DMS53 treated with DMSO at 0.1 percent for 48 hours (cell line): Measurements from ENCODE around the gene NAALADL2.

ENCODE experiments used
- DNase-seq: peaks from one replicate; lab custom pipeline; 2025; ENCODE audit not compliant: unreplicated experiment; lab: John Stamatoyannopoulos, UW

The NAALADL2 gene

DNA sequence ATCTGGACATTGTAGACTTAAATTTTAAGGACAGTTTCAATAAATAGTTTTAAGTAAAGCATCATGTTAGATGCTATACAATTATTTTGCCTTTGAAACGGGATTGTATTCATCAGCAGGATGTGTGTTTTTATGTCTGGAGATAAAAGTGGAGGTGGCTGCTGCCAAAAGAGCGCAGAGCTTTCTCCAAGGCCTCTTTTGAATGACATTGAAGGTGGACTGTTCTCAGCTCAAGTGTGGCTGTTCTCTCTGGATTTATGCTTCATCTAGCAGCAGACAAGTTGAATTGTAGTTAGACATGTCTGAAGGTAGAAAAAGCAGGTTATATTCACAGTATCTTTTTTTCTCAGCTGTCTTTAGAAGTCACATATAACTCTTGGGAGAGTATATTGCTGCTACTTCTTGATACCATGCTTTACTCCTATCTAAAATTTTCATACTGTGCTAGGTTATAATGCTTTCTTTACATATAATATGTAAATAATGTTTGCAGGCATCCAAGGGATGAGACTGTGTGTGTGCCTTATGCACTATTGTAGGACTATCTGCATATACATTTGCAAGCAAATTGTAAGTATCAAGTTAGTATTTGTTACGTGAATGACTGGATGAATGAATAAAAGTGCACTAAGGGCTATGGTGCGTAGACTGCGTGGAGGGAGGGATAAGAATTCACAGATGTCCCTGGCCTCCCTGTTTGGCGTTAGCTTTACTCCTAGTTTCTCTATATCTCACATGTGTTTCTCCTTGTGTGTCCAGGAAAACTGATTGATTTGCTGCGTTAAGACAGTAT lies 340.1 kb downstream of the NAALADL2 start:
- DNase-seq, result no peak

DNA sequence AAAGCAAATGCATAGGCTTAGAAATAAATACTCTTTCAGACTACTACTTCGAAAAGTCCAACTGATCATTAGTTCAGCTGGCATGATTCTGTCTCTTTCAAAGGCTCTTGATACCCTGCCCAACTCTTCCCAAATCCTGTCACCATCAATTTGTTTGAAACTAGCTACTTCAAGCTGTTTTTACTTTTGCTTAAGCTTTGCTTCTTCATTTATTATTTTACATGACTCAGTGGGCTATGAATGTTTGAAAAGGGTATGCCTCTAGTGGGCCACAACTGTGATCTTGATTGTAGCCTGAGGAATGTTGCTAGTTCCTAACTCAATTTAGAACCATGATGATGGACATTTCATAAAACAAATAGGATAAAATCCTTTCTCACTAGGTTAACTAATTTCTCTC lies 340.8 kb downstream of the NAALADL2 start:
- no peak for DNase-seq

DNA sequence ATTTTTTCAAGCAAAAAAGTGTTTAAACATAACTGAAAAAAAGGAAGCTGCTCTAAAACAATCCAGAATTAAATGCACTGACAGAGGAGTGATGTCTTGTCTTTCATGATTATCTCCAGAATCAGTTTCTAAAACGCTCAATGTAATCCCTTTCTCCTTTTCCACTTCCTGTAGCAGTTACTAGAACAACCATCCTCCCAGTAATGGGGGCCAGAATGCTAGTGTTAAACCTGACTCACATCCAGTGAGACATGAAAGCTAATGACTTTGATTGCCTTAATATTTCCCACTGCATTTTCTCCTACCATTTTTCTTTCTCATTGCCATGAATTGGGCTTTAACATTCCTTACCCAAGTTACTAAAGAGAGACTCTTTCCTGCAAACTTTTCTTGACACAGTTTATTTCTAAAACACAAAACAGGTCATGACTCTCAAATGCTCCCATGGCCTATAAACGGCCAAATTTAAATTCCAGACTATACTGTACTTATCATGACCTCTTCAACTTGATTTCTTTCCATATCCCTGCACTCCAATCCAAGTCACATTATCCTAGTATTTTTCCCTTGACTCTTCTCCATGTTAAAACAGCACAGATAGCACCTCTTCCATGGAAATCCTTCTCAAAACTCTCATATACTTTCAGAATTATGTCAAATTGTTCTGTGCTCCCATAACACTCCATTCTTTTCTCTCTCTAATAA lies 341.4 kb downstream of the NAALADL2 start:
- no peak for DNase-seq

DNA sequence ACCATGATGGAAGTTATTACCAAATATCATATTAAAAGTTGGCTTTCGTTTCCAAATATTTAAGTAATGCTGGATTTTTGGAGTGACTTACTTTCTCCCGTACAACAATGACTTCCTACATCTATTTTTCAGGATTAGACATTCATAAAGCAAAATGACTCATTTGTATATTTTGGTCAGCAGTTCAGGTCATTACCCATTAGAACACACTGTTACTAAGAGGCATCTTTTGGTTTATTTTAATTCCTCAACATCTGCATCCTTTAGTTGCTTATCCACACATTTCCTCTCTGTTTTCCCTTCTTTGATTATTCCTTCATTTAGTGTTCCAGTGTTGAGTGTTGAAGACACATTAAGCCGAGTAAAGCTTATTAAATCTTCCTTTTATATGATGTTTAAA lies 348.2 kb downstream of the NAALADL2 start:
- no peak for DNase-seq

DNA sequence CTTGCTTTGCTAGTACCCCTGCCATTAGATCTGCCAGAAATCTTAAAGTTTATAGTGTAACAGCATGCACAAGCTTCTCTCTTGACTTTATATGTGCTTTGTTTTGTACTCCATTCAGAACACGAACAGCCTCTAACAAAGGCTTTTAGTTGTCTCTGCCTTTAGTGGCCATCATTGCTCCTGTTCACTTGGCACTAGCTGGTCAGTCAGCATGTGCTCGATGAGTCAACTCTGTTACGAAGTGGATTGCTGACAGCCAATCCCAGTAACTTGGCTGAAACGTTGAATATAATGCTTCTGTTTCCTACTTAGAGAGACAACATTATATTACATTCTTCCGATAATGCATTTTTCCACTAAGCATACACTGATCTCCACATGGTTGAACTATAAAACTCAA lies 349.2 kb downstream of the NAALADL2 start:
- no peak for DNase-seq

DNA sequence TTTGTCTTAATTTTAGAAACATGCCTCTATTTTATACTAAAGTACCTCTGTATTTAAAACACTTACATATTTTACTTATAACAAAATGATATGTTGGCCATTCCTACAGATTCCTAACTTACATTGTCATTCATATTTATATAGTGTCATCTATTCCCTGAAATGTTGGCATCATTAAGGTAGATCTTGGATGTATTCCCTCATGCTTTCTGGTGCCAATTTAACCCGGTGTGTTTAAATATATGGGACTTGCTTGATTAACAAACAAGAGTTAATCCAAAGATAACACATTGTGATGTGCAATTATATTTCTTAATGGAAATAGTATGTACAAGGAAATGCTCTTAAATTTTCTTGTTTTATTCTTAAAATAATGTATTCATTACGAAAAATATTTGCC lies 352.3 kb downstream of the NAALADL2 start:
- DNase-seq, result no peak

DNA sequence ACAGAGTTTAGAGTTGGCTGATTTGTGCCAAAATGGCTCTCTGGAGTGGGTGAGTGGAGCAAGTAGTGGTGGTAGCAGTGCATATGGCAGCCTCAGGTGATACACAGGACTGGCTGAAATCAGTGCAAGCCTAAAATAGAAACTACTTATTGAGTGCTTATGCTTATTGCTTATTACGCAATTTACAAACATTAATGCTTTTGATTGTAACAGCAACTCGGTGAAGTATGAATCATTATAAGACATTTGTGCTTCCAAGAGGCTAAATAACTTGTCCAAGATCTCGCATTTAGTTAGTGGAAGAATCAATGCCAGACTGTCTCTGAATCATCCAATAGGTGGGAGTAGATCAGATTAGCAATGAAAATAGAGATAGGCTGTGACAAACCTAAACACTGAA lies 353.8 kb downstream of the NAALADL2 start:
- no peak for DNase-seq

DNA sequence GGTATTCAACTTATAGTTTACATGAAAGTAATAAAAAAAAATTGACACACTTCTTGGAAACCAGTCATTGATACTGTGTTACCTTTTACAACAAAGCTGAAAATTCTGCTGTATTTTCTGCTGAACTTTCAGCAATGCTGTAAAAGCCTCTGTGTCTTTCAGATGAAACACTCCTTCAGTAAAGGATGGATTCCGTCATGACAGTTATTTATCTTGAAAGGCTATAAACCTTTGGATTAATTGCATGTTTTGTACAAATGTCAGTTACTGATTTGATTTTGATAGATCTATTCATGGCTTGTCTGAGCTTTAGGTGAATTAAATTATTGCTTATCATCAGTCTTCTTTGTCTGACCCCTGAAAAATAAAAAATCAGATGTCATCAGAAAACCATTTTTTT lies 355.1 kb downstream of the NAALADL2 start:
- no peak for DNase-seq

DNA sequence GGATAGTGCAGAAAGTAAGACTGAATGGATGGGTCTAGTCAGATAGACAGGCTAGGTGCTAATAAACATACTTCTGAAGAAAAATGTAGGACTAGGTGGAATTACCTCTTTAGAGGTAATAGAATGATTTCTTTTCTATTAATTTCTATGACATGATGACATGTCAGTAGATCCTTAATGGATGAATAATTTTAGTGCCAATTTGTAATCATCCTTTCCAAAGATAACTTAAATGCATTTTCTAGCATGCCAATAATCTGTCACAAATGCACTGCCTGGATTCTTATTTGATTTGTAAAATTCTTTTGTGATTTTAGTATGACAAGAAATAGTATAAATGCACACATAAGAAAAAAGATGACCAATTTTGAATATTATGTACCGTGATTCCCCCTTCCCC lies 356.7 kb downstream of the NAALADL2 start:
- DNase-seq, result no peak

DNA sequence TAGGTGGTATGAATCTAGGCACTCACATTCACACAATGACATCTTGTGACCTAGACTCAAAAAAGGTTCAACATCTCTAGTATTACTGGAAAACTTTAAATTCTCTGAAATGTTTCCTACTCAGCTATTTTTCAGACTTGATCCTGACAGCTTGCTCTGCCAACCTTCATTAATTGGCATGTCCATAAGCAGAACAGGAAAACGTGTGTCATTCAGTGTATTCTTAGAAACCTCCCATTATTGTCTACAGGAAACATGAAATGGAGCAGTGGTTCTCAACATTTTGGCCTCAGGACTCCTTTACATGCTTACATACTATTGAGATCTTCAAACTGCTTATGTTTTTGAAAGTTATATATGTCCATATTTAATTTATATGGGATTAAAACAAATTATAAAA lies 363.2 kb downstream of the NAALADL2 start:
- DNase-seq, result no peak

DNA sequence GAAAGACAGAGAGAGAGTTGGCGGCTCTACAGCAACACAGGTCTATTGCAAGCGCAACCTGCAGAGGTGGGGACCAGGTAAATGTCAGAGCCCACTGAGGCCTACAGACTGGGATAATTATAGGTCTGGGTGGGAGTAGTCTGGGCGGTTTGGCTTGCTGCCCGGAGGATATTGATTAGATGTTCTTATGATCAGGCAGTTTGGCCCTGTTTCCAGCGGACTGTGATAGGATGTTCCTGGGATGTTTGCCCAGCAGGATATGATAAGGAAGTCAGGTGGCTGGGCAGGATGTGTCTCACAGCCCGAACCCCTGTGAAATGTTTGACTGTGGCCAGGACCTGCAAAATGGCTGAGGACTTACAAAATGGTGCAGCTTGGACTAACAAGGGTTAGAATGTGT lies 364.9 kb downstream of the NAALADL2 start:
- no peak for DNase-seq

DNA sequence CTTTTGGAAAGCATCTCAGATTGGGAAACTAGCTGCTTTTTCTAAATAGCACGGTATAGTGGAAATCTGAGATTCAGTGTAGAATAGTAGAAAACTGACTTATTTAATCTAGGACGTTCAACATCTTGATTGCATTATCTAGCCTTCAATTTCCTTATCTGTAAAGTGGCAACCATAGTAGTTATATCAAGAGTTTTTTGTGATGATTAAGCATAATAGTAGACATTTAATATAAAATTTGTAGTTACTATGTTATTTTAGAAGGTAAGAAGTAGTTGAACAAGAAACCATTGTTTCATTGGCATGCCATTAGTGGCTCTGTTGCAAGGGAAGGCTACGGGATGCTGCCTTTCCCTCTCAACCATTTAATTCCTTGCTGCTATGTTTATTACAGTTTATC lies 367.3 kb downstream of the NAALADL2 start:
- no peak for DNase-seq

DNA sequence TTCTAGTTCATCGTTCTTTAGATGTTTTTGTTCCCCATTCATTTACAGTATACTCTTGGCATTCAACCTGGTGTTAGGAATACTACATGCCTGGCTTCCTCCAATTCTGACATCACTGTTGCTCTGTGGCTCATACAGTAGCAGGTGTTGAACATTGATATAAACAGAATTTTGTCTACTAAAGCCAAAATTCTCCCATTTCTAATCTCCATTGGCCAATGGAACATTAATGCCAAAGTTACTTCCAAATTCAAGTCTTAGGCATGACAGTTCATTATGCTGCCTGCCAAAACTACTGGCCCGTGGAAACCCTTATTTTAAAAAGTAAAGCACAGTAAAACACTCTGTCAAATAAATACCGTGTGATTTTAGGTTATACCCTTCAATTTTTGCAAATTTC lies 368.0 kb downstream of the NAALADL2 start:
- DNase-seq, result no peak

DNA sequence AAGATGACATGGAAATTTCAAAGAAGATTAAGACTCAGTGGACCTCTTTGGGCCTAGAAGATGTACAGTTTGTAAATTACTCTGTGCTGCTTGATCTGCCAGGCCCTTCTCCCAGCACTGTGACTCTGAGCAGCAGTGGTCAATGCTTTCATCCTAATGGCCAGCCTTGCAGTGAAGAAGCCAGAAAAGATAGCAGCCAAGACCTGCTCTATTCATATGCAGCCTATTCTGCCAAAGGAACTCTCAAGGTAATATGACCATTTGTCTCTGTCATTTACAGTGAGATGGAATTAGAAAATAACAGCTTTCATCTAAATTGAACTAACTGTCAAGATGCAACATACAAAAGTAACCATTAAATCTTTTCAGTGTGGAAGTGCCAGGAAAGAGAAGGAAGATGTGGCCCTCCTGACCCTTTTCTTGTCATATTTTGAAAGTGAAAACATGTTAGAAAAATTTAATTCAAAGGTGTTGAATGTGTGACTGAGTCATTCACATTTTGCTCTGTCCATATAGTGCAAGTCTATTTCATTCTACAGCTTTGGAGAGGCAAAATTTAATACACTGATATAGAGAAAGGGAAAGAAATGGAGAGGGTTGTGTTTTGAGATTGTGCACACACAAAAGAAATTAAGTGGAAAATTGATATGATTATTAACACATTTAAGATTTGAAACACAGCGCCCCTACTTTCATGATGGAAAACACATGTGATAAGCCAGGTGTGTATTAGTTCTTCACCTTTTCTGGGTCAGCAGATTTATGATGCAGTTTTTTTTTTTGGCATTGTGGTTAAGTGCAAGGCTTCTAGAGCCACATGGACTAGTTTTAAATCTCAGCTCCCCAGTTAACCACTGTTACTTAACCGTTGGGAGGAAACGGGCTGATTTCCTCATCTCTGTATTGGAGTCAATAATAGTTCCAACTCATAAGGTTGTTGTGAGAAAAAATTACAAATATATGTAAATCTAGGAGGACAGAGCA lies 375.1 kb downstream of the NAALADL2 start:
- DNase-seq, result no peak

DNA sequence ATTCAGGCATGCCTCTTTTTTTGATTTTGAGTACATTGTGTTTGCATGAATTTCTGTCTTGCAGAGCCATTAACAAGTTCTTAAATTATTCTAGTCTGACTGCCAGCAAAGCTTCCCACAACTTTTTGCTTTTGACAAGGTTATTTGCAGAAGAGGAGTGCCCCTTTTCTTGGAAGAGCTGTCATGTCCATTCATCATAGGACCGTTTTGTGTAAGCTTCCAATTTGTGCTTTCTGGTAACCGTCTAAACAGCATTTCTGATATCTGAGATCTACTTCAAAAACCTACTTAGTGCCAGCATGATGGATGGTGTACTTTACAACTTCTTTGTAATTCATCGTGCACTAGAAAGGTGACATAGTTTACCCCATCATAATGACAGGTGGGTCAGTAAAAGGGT lies 379.7 kb downstream of the NAALADL2 start:
- DNase-seq, result no peak

DNA sequence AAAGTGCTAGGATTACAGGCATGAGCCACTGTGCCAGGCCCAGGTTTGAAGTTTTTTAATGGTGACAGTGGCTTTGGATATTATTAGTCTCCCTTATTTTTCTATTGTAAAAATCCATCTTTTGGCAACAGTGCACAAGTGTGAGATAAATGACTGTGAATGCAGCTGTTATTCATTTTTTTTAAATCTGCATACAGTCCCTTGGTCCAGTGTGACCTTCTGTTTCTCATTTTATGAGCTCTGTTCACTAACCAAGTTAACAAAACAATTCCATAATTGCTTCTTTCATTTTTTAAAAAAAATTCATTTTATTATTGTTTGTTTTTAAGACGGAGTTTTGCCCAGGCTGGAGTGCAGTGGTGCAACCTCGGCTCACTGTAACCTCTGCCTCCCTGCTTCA lies 381.8 kb downstream of the NAALADL2 start:
- DNase-seq, result no peak

DNA sequence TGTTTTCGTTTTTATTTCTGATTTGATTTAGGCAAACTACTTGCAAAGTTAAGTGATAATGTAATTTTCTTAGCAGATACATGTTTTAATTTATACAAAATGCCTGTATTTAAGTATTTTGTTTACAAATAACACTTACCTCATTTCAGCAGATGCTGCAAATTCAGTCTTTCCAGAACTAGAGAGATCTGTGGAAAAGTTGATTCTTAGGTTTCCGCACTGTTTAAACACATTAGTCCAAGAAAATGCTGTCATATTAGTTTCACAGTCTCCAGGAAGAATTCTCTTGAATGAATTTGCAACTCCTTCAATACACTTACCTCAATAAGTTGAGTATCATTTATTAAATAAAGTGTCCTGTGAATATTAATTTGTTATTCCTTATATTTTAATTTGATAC lies 383.1 kb downstream of the NAALADL2 start:
- DNase-seq, result no peak

DNA sequence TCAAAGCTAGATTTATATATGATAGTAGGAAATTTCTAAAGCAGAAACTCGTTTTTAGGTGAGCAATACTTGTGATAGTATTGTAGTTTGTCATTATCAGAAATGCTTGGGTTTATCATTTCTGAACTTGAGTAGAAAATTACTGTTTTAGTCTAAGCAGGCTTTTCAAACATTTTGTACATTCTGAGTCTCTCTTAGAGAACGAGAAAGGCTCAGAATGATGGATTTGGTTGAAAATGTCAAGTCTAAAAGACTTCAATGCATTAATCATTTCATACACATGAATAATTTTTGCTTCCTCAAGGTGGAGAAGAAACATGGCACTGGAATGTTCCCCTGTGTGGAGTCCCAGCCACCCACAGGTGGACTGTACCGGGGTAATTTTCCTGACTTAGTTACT lies 387.1 kb downstream of the NAALADL2 start:
- DNase-seq, result no peak

DNA sequence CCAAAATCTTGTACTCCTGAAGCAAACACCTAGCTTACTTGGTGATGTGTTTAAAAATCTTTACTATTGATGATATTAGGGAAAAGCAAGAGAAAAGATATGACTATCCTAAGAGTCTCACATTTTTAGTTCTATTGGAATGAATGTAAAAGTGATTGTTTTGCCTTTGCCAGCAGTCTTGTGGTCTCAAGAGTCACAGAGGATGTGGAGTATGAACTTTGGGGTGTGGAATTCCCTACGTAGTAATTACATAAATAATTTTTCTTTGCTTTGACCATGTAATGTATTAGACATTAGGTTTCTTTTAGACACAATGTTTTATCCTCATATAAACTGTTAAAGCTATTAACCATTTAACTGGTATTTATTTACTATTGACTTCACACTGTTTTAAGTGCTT lies 387.6 kb downstream of the NAALADL2 start:
- no peak for DNase-seq

DNA sequence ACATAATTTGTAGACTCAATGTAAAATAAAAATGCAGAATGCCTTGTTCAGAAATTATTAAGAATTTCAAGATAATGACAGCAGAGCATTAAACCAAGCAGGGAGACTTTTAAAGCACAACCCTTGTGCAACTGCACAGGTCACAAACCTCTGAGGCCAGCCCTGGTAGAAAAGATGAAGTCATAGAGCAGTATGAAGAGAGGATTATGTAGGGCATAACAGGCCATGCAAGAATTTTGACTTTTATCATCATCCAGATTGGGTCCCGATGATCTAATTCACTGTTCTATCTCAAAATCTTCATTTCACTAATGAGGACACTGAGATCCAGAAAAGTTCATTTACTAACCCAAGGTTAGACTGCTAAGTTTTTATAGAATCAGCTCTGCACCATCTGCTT lies 388.5 kb downstream of the NAALADL2 start:
- DNase-seq, result no peak

DNA sequence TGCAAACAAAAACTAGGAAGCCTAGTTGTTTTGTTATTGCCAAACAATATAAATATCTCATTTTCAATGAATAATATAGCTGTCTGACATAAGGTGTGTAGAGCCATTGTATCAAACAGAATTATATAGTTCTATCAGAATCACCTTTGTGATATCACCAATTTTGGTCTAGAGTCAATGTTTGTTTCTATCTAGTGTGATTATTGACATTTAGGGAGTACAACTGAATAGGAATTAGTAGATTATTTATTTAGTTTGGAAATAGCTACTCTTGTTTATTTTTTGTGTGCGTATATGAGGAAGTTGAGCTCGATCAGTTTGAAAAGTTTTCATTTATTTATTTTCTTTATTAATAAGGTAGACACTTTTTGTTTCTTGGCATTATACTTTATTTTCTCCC lies 389.7 kb downstream of the NAALADL2 start:
- no peak for DNase-seq

DNA sequence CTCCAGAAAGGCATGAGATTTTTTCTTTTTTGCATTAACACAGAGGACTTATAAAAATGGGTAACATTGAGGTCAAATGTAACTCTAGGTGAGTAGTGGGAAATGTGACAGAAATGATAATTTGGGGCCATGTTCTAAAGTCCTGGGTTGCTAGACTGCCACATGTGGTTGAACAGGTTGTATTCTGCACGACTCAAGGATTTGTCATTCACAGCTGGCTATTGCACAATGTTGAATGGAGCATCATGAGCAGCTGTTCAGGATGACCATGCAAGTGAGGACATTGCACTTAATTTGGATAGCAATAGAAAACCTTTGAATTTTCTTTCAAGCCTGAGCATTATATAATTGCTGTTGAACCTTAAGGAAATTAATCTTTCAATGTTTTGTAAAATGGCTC lies 396.6 kb downstream of the NAALADL2 start:
- DNase-seq, result peak; percentile 29
